Measurements from ENCODE around the gene TMSB10.
A peak's percentile ranks its signal among the peaks of the same experiment; 100 is the strongest.
"Not testable (repeated sequence)": the region's sequence is repeated elsewhere in the genome, so short reads cannot be mapped to it uniquely, and the experiment has no call there.

The TMSB10 gene

GRCh38 chr2:84906108-84906899 lies 848 bp downstream of the TMSB10 start:
- no peak for DNase-seq

- peak; percentile 28 for DNase-seq
These were observed 1.7 kb downstream of the TMSB10 start for GRCh38 chr2:84906900-84907714.

GRCh38 chr2:84908948-84909713 lies 3.7 kb downstream of the TMSB10 start:
- no peak for DNase-seq

GRCh38 chr2:84911135-84911678 lies 5.8 kb downstream of the TMSB10 start:
- no peak for DNase-seq

- no peak for DNase-seq
These were observed 7.5 kb downstream of the TMSB10 start for GRCh38 chr2:84912984-84913383.

- no peak for DNase-seq
These were observed 8.9 kb downstream of the TMSB10 start for GRCh38 chr2:84914334-84914733.

GRCh38 chr2:84915675-84916074 lies 10.2 kb downstream of the TMSB10 start:
- DNase-seq: not testable (repeated sequence)

- DNase-seq: not testable (repeated sequence)
These were observed 12.4 kb downstream of the TMSB10 start for GRCh38 chr2:84917821-84918220.

GRCh38 chr2:84918430-84918829 lies 13.0 kb downstream of the TMSB10 start:
- DNase-seq: no peak

- DNase-seq: no peak
These were observed 14.6 kb downstream of the TMSB10 start for GRCh38 chr2:84919885-84920580.

- no peak for DNase-seq
These were observed 17.6 kb downstream of the TMSB10 start for GRCh38 chr2:84923009-84923408.

GRCh38 chr2:84924173-84925106 lies 19.0 kb downstream of the TMSB10 start:
- no peak for DNase-seq

GRCh38 chr2:84925336-84925723 lies 19.9 kb downstream of the TMSB10 start:
- no peak for DNase-seq

- peak; percentile 78 for DNase-seq
These were observed 20.4 kb downstream of the TMSB10 start for GRCh38 chr2:84925724-84926376.

GRCh38 chr2:84927275-84927627 lies 21.8 kb downstream of the TMSB10 start:
- DNase-seq: no peak

GRCh38 chr2:84931384-84931821 lies 25.9 kb downstream of the TMSB10 start:
- DNase-seq: no peak

GRCh38 chr2:84938194-84938879 lies 32.9 kb downstream of the TMSB10 start:
- no peak for DNase-seq

- no peak for DNase-seq
These were observed 34.1 kb downstream of the TMSB10 start for GRCh38 chr2:84939426-84940087.

GRCh38 chr2:84940088-84940470 lies 34.6 kb downstream of the TMSB10 start:
- DNase-seq: no peak

All from NCI-H2081 treated with DMSO at 0.1 percent for 48 hours (cell line).